GM10266 (cell line): ENCODE measurements around the gene NTRK2.

Source experiments
- DNase-seq: peaks from one replicate; pipeline ENCODE4 v3.0.0; 2012; ENCODE audit errors: extremely low spot score
- TF ChIP-seq, protein P1 (sequence below): IDR thresholded peaks from 2 replicates; pipeline ENCODE4 v1.5.1; 2012; ENCODE audit warnings: mild to moderate bottlenecking, low read depth; ENCODE audit not compliant: control insufficient read depth, insufficient read depth; ENCODE audit errors: missing control alignments

Gene NTRK2

GRCh38 chr9:85020791-85021190, 351.3 kb downstream of the NTRK2 start:
- TF ChIP-seq, protein P1, sequence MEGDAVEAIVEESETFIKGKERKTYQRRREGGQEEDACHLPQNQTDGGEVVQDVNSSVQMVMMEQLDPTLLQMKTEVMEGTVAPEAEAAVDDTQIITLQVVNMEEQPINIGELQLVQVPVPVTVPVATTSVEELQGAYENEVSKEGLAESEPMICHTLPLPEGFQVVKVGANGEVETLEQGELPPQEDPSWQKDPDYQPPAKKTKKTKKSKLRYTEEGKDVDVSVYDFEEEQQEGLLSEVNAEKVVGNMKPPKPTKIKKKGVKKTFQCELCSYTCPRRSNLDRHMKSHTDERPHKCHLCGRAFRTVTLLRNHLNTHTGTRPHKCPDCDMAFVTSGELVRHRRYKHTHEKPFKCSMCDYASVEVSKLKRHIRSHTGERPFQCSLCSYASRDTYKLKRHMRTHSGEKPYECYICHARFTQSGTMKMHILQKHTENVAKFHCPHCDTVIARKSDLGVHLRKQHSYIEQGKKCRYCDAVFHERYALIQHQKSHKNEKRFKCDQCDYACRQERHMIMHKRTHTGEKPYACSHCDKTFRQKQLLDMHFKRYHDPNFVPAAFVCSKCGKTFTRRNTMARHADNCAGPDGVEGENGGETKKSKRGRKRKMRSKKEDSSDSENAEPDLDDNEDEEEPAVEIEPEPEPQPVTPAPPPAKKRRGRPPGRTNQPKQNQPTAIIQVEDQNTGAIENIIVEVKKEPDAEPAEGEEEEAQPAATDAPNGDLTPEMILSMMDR: no peak
- DNase-seq: no peak

DNA sequence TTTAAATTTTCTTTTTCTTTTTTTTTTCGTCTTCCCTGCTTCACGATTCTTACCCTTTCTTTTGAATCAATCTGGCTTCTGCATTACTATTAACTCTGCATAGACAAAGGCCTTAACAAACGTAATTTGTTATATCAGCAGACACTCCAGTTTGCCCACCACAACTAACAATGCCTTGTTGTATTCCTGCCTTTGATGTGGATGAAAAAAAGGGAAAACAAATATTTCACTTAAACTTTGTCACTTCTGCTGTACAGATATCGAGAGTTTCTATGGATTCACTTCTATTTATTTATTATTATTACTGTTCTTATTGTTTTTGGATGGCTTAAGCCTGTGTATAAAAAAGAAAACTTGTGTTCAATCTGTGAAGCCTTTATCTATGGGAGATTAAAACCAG, 352.2 kb downstream of the NTRK2 start:
- TF ChIP-seq, protein P1: no peak
- DNase-seq: no peak

DNA sequence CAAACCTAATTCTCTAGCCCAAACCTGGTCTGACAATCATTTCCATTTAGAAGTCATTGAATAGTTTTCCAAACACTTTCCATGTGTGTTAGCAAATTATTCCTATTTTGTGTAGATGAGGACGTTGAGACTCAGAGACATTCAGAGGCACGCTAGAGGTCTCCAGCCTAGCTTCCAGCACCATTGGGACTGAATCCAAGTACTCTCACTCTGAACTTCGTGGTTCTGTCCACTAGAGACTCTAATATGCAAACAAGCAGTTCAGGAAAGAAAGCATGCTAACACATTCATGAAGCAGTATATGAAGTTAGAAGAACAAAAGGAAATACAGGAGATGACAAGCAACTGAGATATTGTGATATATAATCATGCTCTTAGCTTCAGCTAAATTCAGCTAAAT, 354.8 kb downstream of the NTRK2 start:
- TF ChIP-seq, protein P1: no peak
- no peak for DNase-seq

DNA sequence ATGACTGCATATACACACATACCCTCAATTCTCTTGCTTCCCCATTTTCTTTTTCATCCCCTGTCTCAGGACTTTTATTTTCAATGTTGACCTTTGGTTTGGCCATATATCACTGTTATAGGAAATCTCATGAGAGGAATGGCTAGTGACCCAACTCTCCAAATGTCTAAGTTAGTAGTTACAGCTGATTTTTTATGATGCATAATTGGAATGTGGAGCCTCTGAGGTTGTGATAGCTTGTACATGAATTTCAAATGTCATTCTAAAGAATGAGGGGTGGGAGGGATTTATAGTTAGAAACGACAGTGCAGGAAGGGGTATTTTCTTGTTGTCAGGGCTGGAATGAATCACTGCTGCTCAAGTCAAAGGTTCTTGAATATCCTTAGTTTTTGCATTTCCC, 356.1 kb downstream of the NTRK2 start:
- DNase-seq: no peak
- TF ChIP-seq, protein P1: no peak

DNA sequence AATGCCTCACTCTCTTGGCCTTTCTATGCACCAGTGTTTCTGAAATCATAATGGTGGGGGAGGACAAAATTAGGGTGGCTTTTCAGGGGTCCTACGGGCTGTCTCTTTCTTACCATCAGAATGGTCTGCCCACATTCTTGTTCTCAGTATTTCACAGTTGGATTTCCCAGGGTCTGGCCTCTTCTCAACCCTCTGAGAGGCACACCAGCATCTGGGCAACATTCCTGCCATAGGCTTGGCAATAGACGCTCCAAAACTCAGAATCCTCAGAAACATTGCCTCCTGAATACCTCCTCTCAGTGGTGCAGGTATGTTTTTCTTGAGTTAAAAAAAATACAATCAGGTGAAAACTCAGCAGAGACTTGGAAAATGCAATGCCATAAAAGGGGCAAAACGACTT, 358.3 kb downstream of the NTRK2 start:
- TF ChIP-seq, protein P1: no peak
- DNase-seq: no peak

DNA sequence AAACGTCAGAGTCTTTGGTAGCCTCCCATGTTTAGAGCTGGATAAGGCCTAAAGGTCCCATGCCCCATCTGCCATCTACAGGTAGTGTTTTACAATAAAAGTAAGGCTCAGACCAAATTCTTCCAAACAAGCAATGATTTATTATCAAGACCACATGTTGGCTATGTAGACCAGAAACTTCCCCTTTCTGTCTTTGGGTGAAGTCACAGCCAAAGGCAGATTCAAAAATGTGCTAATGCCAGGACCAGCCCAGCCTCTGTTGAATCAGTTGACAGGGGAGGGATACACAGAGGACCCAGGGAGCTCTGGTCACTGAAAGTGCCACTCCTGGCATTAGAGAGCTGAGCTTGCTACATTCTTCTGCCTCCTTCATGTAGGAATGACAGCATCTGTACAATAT, 360.8 kb downstream of the NTRK2 start:
- TF ChIP-seq, protein P1: no peak

DNA sequence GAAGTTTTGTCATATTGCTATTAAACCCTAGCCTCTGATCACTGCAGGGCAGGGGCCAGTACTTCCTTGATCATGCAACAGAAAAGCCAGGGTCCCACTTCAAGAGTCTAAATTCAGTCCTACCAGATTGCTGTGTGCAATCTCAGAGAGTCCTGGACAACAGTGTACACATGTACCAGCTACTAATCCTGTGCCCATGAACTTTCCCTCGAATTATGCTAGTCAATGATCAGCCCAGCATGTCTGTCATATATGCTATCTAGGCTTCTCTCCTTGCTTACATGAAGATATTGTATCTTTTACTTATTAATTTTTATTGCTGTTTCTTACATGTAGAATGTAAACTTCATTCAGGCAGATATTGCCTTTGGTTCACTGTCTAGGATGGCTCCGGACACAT, 367.0 kb downstream of the NTRK2 start:
- TF ChIP-seq, protein P1: no peak
- DNase-seq: no peak

More for the DNA sequence above, 360.8 kb downstream of the NTRK2 start:
- DNase-seq: no peak
